Activated CD4-positive, alpha-beta T cell treated with anti-CD3 and anti-CD28 coated beads, Interleukin-10, Interleukin-2, amounts not matched to agents 100 ng/mL and 50 ng/mL, durations not matched to agents 16 hours and 8 hours (primary cell): ENCODE measurements around the gene GON7.
"Not testable (repeated sequence)": the region's sequence is repeated elsewhere in the genome, so short reads cannot be mapped to it uniquely, and the experiment has no call there.

Source experiments
- DNase-seq: peaks from one replicate; pipeline ENCODE4 v3.0.0-alpha.2; 2020

The GON7 gene

GRCh38 chr14:93206793-93207467 is at the start of gene GON7, which contains the start of gene UBR7:
GON7 (minus strand) TSS chr14:93207065; CDS start chr14:93207037, 28 bp downstream.
UBR7 (plus strand) TSS chr14:93207256; CDS start chr14:93207292, 36 bp downstream.
- peak; percentile 97 for DNase-seq

- no peak for DNase-seq
Measured at GRCh38 chr14:93249128-93249831, 42.4 kb upstream of the GON7 start.

- DNase-seq, result no peak
Measured at GRCh38 chr14:93246534-93246933, 39.7 kb upstream of the GON7 start.

- DNase-seq, result no peak
Measured at GRCh38 chr14:93245764-93246420, 39.0 kb upstream of the GON7 start.

- DNase-seq, result no peak
Measured at GRCh38 chr14:93240678-93241000, 33.8 kb upstream of the GON7 start.

DNA sequence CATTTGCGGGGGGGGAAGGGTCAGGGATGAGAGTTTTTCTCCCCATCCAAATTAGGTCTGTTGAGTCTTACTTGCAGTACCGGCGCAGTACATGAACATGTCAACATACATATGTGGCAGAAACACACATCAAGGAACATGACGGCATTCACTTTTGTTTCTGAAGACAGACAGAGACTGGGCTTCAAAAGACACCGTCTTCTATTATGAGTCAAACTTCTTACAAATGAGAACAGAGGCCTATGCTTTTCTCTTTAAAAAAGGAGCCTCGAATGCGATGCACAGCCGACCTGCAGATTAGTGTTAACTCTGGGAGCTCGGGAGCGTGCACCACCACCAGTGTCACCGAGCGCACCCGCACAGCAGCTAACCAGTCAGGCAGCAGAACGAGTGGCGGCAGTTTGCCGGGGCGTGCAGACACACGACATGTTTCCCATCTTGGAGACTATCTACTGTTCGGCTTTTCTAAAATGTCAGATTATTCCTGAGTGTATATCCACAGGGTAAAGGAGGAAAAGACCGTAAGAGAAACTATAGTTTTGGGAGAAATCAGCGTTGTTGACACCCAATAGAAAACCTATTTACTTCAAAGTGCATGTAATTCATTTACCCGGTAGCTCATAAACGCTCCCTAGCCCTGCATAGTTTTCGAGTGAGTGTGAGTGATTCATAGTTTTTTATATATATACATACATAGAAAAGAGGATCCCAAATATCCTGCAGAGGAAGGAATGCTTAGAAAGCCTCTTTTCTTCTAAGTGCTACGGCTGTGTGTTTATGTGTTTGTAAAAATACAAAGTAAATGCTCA is 33.2 kb upstream of the GON7 start:
- peak; percentile 5 for DNase-seq

DNA sequence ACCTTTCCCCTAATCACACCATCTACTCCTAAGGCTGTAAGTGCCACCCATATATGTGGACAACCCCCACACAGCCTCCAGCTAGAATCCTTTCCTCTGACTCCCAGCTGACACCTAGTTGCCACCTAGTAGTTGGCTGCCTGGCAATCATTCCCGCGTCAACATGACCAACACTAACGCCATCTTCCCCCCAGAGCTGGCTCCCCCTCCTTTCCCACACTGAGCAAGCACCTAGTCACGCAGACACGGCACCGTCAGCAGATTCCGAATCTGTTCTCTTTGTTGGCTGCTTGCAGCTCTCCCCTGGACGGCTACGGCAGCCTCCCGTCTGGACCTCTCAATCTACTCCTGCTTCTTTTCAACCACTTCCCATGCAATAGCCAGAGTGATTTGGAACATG is 27.9 kb upstream of the GON7 start:
- no peak for DNase-seq

GRCh38 chr14:93233078-93233477 is 26.2 kb upstream of the GON7 start:
- not testable (repeated sequence) for DNase-seq

- no peak for DNase-seq
Measured at GRCh38 chr14:93232159-93232558, 25.3 kb upstream of the GON7 start.

- no peak for DNase-seq
Measured at GRCh38 chr14:93231129-93231979, 24.5 kb upstream of the GON7 start.

- DNase-seq, result no peak
Measured at GRCh38 chr14:93230539-93230938, 23.7 kb upstream of the GON7 start.

DNA sequence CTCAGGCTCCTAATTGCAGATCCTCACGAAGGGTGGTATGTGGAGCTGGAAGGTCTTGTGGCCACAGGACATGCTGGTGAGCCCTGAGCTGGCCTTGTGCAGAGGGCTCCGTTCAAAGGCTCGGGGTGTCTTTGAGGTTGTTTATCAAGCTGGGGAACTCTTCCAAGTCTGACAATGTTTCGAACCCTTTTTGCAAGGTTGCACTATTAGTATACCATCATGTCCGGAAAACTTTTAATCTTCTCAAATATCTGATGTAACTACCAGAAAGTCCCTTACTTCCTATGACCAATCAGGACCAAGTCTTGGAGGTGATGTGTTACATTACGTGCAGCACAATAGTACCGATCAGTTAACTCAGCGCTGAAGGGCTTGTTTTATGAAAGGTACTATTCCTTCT is 21.7 kb upstream of the GON7 start:
- DNase-seq, result no peak

- no peak for DNase-seq
Measured at GRCh38 chr14:93223565-93223964, 16.7 kb upstream of the GON7 start.

DNA sequence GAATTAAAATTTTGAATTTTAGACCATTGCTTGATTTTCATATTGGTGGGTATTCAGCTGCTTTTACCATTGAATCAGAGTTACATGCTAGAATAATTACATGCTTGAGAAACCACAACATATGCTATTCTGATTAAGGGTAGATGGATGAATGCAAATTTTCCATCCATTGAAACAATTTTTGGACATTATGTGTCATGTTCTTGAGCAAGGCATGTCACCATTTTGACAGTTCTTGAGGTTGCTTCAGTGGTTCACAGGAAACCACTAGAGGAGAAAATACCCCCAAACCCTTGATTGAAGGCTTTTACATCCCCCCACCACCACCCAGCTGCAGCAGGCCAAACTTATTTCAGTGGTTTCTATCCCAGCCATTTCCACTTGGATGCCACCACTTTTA is 13.6 kb upstream of the GON7 start:
- DNase-seq, result no peak

GRCh38 chr14:93219103-93219726 is 12.3 kb upstream of the GON7 start:
- peak; percentile 51 for DNase-seq

DNA sequence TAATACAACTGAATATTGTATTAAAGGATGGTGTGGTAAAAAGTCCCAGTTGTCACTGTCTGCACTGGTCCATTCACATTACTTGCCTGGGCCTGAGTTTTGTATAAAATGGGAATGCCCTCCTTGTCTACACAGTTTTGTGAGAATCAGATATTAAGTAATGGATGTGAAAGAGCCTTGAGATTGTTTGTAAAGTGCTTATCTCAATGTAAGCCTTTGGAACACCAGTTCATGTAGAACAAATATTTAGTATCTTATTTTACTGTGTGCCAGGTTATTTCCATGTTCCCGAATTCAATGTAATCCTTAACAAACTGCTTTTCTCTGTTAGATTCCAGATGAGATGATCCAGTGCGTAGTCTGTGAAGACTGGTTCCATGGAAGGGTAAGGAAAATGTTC is 7.7 kb upstream of the GON7 start:
- DNase-seq, result no peak

DNA sequence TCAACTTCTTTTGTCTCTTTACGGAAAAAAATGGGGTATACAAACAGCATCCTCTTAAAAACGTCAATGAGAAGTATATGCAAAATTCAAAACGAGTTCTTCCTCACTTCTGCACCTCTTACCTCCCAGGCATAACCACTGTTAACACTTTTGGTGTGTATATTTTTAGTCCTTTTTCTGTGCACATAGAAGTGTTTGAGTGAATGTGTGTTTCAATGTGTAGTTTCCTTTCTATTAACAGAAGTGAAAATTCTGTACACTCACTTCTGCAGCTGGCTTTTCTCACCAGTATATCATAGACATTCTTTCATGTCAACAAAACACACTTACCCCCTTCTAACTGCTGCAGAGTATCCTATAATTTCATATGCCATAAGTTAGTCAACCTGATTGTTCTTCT is 5.6 kb upstream of the GON7 start:
- DNase-seq, result no peak

- DNase-seq, result peak; percentile 46
Measured at GRCh38 chr14:93207468-93208308, 823 bp upstream of the GON7 start.

- DNase-seq, result no peak
Measured at GRCh38 chr14:93201155-93201704, 5.6 kb downstream of the GON7 start.

- no peak for DNase-seq
Measured at GRCh38 chr14:93200553-93200952, 6.3 kb downstream of the GON7 start.

- no peak for DNase-seq
Measured at GRCh38 chr14:93199031-93199430, 7.8 kb downstream of the GON7 start.
